Measurements from ENCODE around the gene KCNQ1. TPM values are rescaled to one million over a fixed set of nuclear protein-coding genes. Genes with fewer than 3 reads are reported as not detected.

The KCNQ1 gene
- polyA plus RNA-seq, 1 donor (not counting 4 experiments of a cell fraction or from before 2014, with no cell fraction given), result not detected

DNA sequence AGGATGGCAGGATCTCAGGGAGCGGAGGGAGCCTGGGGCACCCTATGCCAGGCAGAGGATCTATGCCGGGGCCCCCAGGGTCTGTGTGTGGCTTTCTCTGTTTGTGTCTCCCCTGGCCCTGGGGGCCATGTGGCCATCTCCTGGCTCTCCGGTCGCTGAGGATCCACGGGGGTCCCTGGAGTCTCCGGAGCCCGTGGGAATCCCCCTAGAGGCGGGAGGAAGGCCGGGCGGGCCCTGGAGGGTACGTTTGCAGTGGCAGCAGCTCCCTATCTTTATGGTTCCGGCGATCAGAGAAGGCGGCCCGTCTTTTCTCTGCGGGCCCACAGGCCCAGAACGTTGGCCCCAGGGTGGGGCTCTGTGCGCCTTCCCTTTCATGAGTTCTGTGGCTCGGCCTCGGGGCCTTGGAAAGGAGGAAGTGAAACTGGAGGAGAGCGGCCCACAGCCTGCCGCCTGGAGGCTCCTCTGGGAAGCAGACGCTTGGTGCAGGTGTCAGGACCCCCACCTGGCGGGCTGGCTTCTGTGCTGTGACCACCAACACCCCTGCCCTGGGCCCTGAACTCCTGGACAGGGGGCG lies 82.1 kb downstream of the KCNQ1 start:
- FAIRE-seq (no peak), DNase-seq (ENCODE audit: low read depth, low spot score) (no peak)
- H3K27ac ChIP-seq (ENCODE audit: control insufficient read depth, insufficient read depth, low read length), result no peak overlapping the region
- H3K9ac ChIP-seq (ENCODE audit: control insufficient read depth, extremely low read depth, insufficient read depth, low read length), result no peak overlapping the region
- no peak for TF ChIP-seq EZH2 (IDR thresholded peaks at IDR 0.05; ENCODE audit: low read length)
- TF ChIP-seq, protein P1, sequence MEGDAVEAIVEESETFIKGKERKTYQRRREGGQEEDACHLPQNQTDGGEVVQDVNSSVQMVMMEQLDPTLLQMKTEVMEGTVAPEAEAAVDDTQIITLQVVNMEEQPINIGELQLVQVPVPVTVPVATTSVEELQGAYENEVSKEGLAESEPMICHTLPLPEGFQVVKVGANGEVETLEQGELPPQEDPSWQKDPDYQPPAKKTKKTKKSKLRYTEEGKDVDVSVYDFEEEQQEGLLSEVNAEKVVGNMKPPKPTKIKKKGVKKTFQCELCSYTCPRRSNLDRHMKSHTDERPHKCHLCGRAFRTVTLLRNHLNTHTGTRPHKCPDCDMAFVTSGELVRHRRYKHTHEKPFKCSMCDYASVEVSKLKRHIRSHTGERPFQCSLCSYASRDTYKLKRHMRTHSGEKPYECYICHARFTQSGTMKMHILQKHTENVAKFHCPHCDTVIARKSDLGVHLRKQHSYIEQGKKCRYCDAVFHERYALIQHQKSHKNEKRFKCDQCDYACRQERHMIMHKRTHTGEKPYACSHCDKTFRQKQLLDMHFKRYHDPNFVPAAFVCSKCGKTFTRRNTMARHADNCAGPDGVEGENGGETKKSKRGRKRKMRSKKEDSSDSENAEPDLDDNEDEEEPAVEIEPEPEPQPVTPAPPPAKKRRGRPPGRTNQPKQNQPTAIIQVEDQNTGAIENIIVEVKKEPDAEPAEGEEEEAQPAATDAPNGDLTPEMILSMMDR (optimal IDR thresholded peaks at IDR 0.05 in 1 of 3, IDR thresholded peaks at IDR 0.05 in 1 of 3, conservative IDR thresholded peaks at IDR 0.05 in 1 of 3; ENCODE audit: extremely low read depth in 1 of 3, insufficient read depth in 2 of 3, low read length in 3 of 3), result no peak
- H4K20me1 ChIP-seq (ENCODE audit: control insufficient read depth, extremely low read depth, insufficient read depth, low read length), result no peaks in the 10 kb centered on the region
- H2AFZ ChIP-seq (ENCODE audit: control insufficient read depth, low read length), result no peak overlapping the region
- dilution Hi-C loops (cut with MboI; ENCODE audit: extremely low pct_ligation_motif_present, low sequenced_read_pairs), result no loop called here
- H3K4me3 ChIP-seq (ENCODE audit: control insufficient read depth in 2 of 3, extremely low read depth in 1 of 3, insufficient read depth in 2 of 3, low read depth in 1 of 3, low read length in 3 of 3), result no peak overlapping the region
- no peaks in the 10 kb centered on the region for H3K9me3 ChIP-seq (ENCODE audit: control insufficient read depth, low read depth, low read length)
- peaks cover 2% of the 10 kb centered on the region for H3K4me1 ChIP-seq (ENCODE audit: control insufficient read depth, extremely low read depth, insufficient read depth, low read length)
- H3K79me2 ChIP-seq (ENCODE audit: control insufficient read depth, insufficient read depth, low read length), result no peaks in the 10 kb centered on the region
- H3K9me1 ChIP-seq (ENCODE audit: control insufficient read depth, extremely low read depth, insufficient read depth, low read length), result no peaks in the 10 kb centered on the region
- peak overlapping the region; percentile 37 for H3K4me2 ChIP-seq (ENCODE audit: control insufficient read depth, extremely low read depth, insufficient read depth, low read depth, low read length)
- H3K27me3 ChIP-seq (ENCODE audit: control insufficient read depth, extremely low read depth, insufficient read depth, low read length), result peaks cover 20% of the 10 kb centered on the region
- H3K36me3 ChIP-seq (ENCODE audit: control insufficient read depth in 2 of 2, extremely low read depth in 1 of 2, insufficient read depth in 2 of 2, low read length in 2 of 2), result no peaks in the 10 kb centered on the region

DNA sequence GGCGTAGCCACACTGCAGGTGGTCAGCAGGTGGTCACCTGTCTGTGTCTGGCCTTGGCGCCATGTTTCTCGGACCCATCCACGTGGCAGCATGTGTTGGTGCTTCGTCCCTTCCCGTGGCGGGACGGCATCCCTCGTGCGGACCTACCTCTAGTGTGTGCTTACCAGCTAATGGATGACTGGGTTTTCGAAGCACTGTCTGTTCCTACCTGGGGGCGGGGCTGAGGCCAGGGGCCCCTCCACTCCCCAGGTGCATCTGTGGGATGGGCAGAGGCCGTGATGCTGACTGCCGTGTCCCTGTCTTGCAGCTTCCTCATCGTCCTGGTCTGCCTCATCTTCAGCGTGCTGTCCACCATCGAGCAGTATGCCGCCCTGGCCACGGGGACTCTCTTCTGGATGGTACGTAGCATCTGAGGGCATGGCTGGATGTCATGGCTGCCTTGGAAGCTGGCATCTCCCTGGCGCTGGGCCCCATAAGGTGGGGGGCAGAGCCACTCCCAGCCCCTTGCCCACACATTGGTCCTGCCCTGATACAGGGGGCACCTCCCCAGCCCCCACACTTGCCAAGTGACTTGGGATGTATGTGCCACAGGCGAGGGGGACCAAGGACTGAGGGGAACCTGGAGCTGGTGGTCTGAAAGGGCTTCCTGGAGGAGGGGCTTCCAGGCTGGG lies 82.9 kb downstream of the KCNQ1 start:
- FAIRE-seq (no peak), DNase-seq (ENCODE audit: low read depth, low spot score) (no peak)
- H3K4me1 ChIP-seq (ENCODE audit: control insufficient read depth, extremely low read depth, insufficient read depth, low read length), result peaks cover 2% of the 10 kb centered on the region
- H3K27me3 ChIP-seq (ENCODE audit: control insufficient read depth, extremely low read depth, insufficient read depth, low read length), result peaks cover 14% of the 10 kb centered on the region
- H3K4me3 ChIP-seq (ENCODE audit: control insufficient read depth in 2 of 3, extremely low read depth in 1 of 3, insufficient read depth in 2 of 3, low read depth in 1 of 3, low read length in 3 of 3), result no peak overlapping the region
- no peak overlapping the region for H3K4me2 ChIP-seq (ENCODE audit: control insufficient read depth, extremely low read depth, insufficient read depth, low read depth, low read length)
- dilution Hi-C loops (cut with MboI; ENCODE audit: extremely low pct_ligation_motif_present, low sequenced_read_pairs), result no loop called here
- H3K9ac ChIP-seq (ENCODE audit: control insufficient read depth, extremely low read depth, insufficient read depth, low read length), result no peak overlapping the region
- H3K9me3 ChIP-seq (ENCODE audit: control insufficient read depth, low read depth, low read length), result no peaks in the 10 kb centered on the region
- H3K9me1 ChIP-seq (ENCODE audit: control insufficient read depth, extremely low read depth, insufficient read depth, low read length), result no peaks in the 10 kb centered on the region
- H3K79me2 ChIP-seq (ENCODE audit: control insufficient read depth, insufficient read depth, low read length), result no peaks in the 10 kb centered on the region
- TF ChIP-seq EZH2 (IDR thresholded peaks at IDR 0.05; ENCODE audit: low read length), result no peak
- TF ChIP-seq, protein P1 (optimal IDR thresholded peaks at IDR 0.05 in 1 of 3, IDR thresholded peaks at IDR 0.05 in 1 of 3, conservative IDR thresholded peaks at IDR 0.05 in 1 of 3; ENCODE audit: extremely low read depth in 1 of 3, insufficient read depth in 2 of 3, low read length in 3 of 3), result no peak
- no peak overlapping the region for H3K27ac ChIP-seq (ENCODE audit: control insufficient read depth, insufficient read depth, low read length)
- H2AFZ ChIP-seq (ENCODE audit: control insufficient read depth, low read length), result no peak overlapping the region
- no peaks in the 10 kb centered on the region for H3K36me3 ChIP-seq (ENCODE audit: control insufficient read depth in 2 of 2, extremely low read depth in 1 of 2, insufficient read depth in 2 of 2, low read length in 2 of 2)
- no peaks in the 10 kb centered on the region for H4K20me1 ChIP-seq (ENCODE audit: control insufficient read depth, extremely low read depth, insufficient read depth, low read length)

Measured in keratinocyte (primary cell).